ENCODE data around the gene VASP.

The VASP gene

DNA sequence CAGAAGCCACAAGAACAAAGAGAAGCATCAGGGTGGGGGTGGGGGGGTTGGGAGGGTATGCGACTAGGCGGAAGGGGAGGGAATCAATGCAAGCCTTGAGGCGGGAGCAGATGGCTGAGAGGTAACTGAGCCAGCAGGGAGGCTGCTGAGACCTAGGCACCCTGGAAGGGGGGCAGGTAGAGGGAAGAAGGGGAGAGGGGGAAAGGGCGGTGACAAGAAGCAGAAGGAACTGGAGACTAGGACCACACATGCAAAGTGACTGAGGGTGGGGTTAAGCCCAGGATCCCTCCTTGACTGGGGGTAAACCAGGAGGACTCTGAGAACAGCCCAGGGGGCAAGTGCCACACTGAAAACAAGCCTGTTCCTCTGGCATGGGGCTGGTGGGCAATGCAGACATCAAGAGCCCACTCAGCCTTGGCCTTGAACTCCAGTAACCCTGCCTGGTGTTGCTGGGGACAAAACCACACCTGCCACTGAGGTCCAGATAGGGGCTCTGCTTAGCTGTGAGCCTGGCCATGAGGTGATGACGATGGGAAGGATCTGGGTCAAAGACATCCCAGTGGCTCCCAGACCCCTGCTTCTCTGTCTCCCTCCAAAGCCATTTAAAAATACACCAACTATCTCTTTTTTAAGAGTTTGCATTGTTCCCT is 57.0 kb downstream of the VASP start:
- H2AFZ ChIP-seq (ENCODE audit: low read depth, low read length) = no peak overlapping the region
- H3K27ac ChIP-seq (ENCODE audit: low read length) = no peak overlapping the region
- no peaks in the 10 kb centered on the region for H3K27me3 ChIP-seq (ENCODE audit: low read depth, low read length)
- peaks cover 4% of the 10 kb centered on the region; the same call in 1 of the 2 replicates for H4K20me1 ChIP-seq (ENCODE audit: insufficient read depth, low read length)
- no peak overlapping the region for H3K4me3 ChIP-seq (ENCODE audit: low read length)
- TF ChIP-seq CTCF (IDR thresholded peaks at IDR 0.05; ENCODE audit: low read depth, low read length) (no peak), EZH2phosphoT487 (IDR thresholded peaks at IDR 0.05; ENCODE audit: low read depth) (no peak)
- H3K36me3 ChIP-seq (replicated peaks; ENCODE audit: low read depth, low read length) = no peaks in the 10 kb centered on the region
- no peaks in the 10 kb centered on the region for H3K9me3 ChIP-seq (ENCODE audit: insufficient read depth, low read length)
- peaks cover 5% of the 10 kb centered on the region; the same call in 1 of the 2 replicates for H3K4me1 ChIP-seq (ENCODE audit: low read length)
- H3K4me2 ChIP-seq (ENCODE audit: low read length) = no peak overlapping the region
- H3K79me2 ChIP-seq (ENCODE audit: low read length) = no peaks in the 10 kb centered on the region; the same call in 1 of the 2 replicates
- H3K9ac ChIP-seq (ENCODE audit: low read length) = no peak overlapping the region

GRCh38 chr19:45567609-45568008 is 60.3 kb downstream of the VASP start:
- Histone ChIP-seq H2AFZ (ENCODE audit: low read depth, low read length) (no peak overlapping the region), H3K9me3 (ENCODE audit: insufficient read depth, low read length) (no peaks in the 10 kb centered on the region), H3K4me3 (ENCODE audit: low read length) (no peak overlapping the region), H3K4me2 (ENCODE audit: low read length) (no peak overlapping the region), H3K27me3 (ENCODE audit: low read depth, low read length) (no peaks in the 10 kb centered on the region), H3K79me2 (ENCODE audit: low read length) (no peaks in the 10 kb centered on the region; the same call in 1 of the 2 replicates), H3K27ac (ENCODE audit: low read length) (no peak overlapping the region), H3K9ac (ENCODE audit: low read length) (no peak overlapping the region), H3K4me1 (ENCODE audit: low read length) (peaks cover 5% of the 10 kb centered on the region; the same call in 1 of the 2 replicates), H4K20me1 (ENCODE audit: insufficient read depth, low read length) (peaks cover 4% of the 10 kb centered on the region; the same call in 1 of the 2 replicates), H3K36me3 (replicated peaks; ENCODE audit: low read depth, low read length) (no peaks in the 10 kb centered on the region)
- TF ChIP-seq CTCF (IDR thresholded peaks at IDR 0.05; ENCODE audit: low read depth, low read length) = no peak
- TF ChIP-seq EZH2phosphoT487 (IDR thresholded peaks at IDR 0.05; ENCODE audit: low read depth) = no peak

GRCh38 chr19:45568732-45569131 is 61.5 kb downstream of the VASP start:
- Histone ChIP-seq H3K27ac (ENCODE audit: low read length) (no peak overlapping the region), H2AFZ (ENCODE audit: low read depth, low read length) (no peak overlapping the region), H4K20me1 (ENCODE audit: insufficient read depth, low read length) (peaks cover 4% of the 10 kb centered on the region; the same call in 1 of the 2 replicates), H3K4me3 (ENCODE audit: low read length) (no peak overlapping the region), H3K9ac (ENCODE audit: low read length) (no peak overlapping the region), H3K4me2 (ENCODE audit: low read length) (no peak overlapping the region), H3K79me2 (ENCODE audit: low read length) (no peaks in the 10 kb centered on the region; the same call in 1 of the 2 replicates), H3K36me3 (replicated peaks; ENCODE audit: low read depth, low read length) (no peaks in the 10 kb centered on the region), H3K4me1 (ENCODE audit: low read length) (peaks cover 5% of the 10 kb centered on the region; the same call in 1 of the 2 replicates), H3K27me3 (ENCODE audit: low read depth, low read length) (no peaks in the 10 kb centered on the region), H3K9me3 (ENCODE audit: insufficient read depth, low read length) (no peaks in the 10 kb centered on the region)
- no peak for TF ChIP-seq EZH2phosphoT487 (IDR thresholded peaks at IDR 0.05; ENCODE audit: low read depth)
- TF ChIP-seq CTCF (IDR thresholded peaks at IDR 0.05; ENCODE audit: low read depth, low read length) = no peak

- Histone ChIP-seq H3K4me3 (ENCODE audit: low read length) (no peak overlapping the region), H3K27ac (ENCODE audit: low read length) (no peak overlapping the region), H4K20me1 (ENCODE audit: insufficient read depth, low read length) (peaks cover 4% of the 10 kb centered on the region; the same call in 1 of the 2 replicates), H3K9ac (ENCODE audit: low read length) (no peak overlapping the region), H3K27me3 (ENCODE audit: low read depth, low read length) (no peaks in the 10 kb centered on the region), H3K36me3 (replicated peaks; ENCODE audit: low read depth, low read length) (peaks cover 2% of the 10 kb centered on the region), H3K79me2 (ENCODE audit: low read length) (no peaks in the 10 kb centered on the region; the same call in 1 of the 2 replicates), H3K4me2 (ENCODE audit: low read length) (no peak overlapping the region), H3K4me1 (ENCODE audit: low read length) (no peaks in the 10 kb centered on the region), H3K9me3 (ENCODE audit: insufficient read depth, low read length) (no peaks in the 10 kb centered on the region), H2AFZ (ENCODE audit: low read depth, low read length) (no peak overlapping the region)
- TF ChIP-seq CTCF (IDR thresholded peaks at IDR 0.05; ENCODE audit: low read depth, low read length) = peak; percentile 77
- TF ChIP-seq EZH2phosphoT487 (IDR thresholded peaks at IDR 0.05; ENCODE audit: low read depth) = no peak
Measured at GRCh38 chr19:45569619-45570421, 62.5 kb downstream of the VASP start.

Data from OCI-LY3 (cell line).